H4 (cell line): ENCODE results near the gene SMAD5. TPM values are rescaled to one million over a fixed set of nuclear protein-coding genes. Genes with fewer than 3 reads are reported as not detected.

ENCODE experiments used
- DNase-seq: peaks from one replicate; pipeline ENCODE4 v3.0.0-alpha.2; 2015; ENCODE audit warnings: low spot score
- total RNA-seq: library from RNA; depleted of rRNA; stranded (reverse); fragments of >200 nt; shearing (Covaris generic); gene quantifications from 2 replicates; pipeline ENCODE4 v1.2.3, GENCODE V29; 2014

SMAD5 gene
- total RNA-seq, 1 experiment from 2014 or later = 40.0 TPM

- DNase-seq = no peak
Observed at GRCh38 chr5:136155761-136156160, 23.1 kb downstream of the SMAD5 start.

- no peak for DNase-seq
Observed at GRCh38 chr5:136157514-136157913, 24.9 kb downstream of the SMAD5 start.

GRCh38 chr5:136159457-136159856, 26.8 kb downstream of the SMAD5 start:
- no peak for DNase-seq

- DNase-seq = no peak
Observed at GRCh38 chr5:136162008-136162407, 29.4 kb downstream of the SMAD5 start.

GRCh38 chr5:136164226-136164625, 31.6 kb downstream of the SMAD5 start:
- DNase-seq = no peak

GRCh38 chr5:136166909-136167308, 34.3 kb downstream of the SMAD5 start:
- DNase-seq = no peak

- no peak for DNase-seq
Observed at GRCh38 chr5:136169218-136169617, 36.6 kb downstream of the SMAD5 start.

GRCh38 chr5:136174021-136174659, 41.5 kb downstream of the SMAD5 start:
- DNase-seq = peak; percentile 68

GRCh38 chr5:136182618-136183017, 50.0 kb downstream of the SMAD5 start:
- no peak for DNase-seq

- DNase-seq = no peak
Observed at GRCh38 chr5:136185974-136186665, 53.5 kb downstream of the SMAD5 start.

GRCh38 chr5:136186796-136187195, 54.2 kb downstream of the SMAD5 start:
- DNase-seq = no peak

- DNase-seq = no peak
Observed at GRCh38 chr5:136188859-136189258, 56.2 kb downstream of the SMAD5 start.

- DNase-seq = no peak
Observed at GRCh38 chr5:136190091-136190720, 57.6 kb downstream of the SMAD5 start.

GRCh38 chr5:136190904-136191303, 58.3 kb downstream of the SMAD5 start:
- no peak for DNase-seq

- DNase-seq = no peak
Observed at GRCh38 chr5:136191304-136192014, 58.8 kb downstream of the SMAD5 start.

- DNase-seq = no peak
Observed at GRCh38 chr5:136192015-136192525, 59.4 kb downstream of the SMAD5 start.

- no peak for DNase-seq
Observed at GRCh38 chr5:136192526-136193321, 60.1 kb downstream of the SMAD5 start, which contains the start of gene SMIM32. SMIM32 (minus strand) TSS chr5:136193162; CDS start chr5:136192524, 638 bp downstream.

GRCh38 chr5:136193322-136193935, 60.8 kb downstream of the SMAD5 start:
- DNase-seq = no peak

GRCh38 chr5:136194576-136194975, 61.9 kb downstream of the SMAD5 start:
- no peak for DNase-seq

GRCh38 chr5:136195971-136196820, 63.6 kb downstream of the SMAD5 start:
- DNase-seq = no peak
